Measurements from ENCODE around the gene RECQL.
"Not testable (repeated sequence)": the region's sequence is repeated elsewhere in the genome, so short reads cannot be mapped to it uniquely, and the experiment has no call there.

Gene RECQL

GRCh38 chr12:21419009-21419699, 82.3 kb downstream of the RECQL start:
- not testable (repeated sequence) for DNase-seq

All from activated CD4-positive, alpha-beta T cell treated with anti-CD3 and anti-CD28 coated beads, Interleukin-2, Interleukin-6, amounts not matched to agents 100 ng/mL and 50 ng/mL, durations not matched to agents 16 hours and 8 hours (primary cell).